Mesendoderm (in vitro differentiated cells): Measurements from ENCODE around the gene GRIN2C.

Experiments
- DNase-seq: peaks from one replicate; pipeline ENCODE4 v3.0.0; 2013
- H2AK5ac ChIP-seq: 2 replicates; pipeline ENCODE4 v1.6.1; 2013; ENCODE audit warnings: low read length, inconsistent platforms
- H2BK120ac ChIP-seq: 2 replicates; pipeline ENCODE4 v1.6.1; 2013; ENCODE audit warnings: low read depth, mild to moderate bottlenecking, low read length, moderate library complexity, mixed read lengths
- H2BK15ac ChIP-seq: replicated peaks from 2 replicates; pipeline ENCODE4 v1.6.1; 2013; ENCODE audit warnings: low read depth, mild to moderate bottlenecking, moderate library complexity
- H2BK5ac ChIP-seq: 2 replicates; pipeline ENCODE4 v1.6.1; 2013; ENCODE audit warnings: low read length, inconsistent platforms
- H3K18ac ChIP-seq: 2 replicates; pipeline ENCODE4 v1.6.1; 2013; ENCODE audit warnings: mild to moderate bottlenecking, low read length, mixed read lengths
- H3K23ac ChIP-seq: one replicate; pipeline ENCODE4 v1.6.1; 2013; ENCODE audit warnings: low read length
- H3K27ac ChIP-seq: 2 replicates; pipeline ENCODE4 v1.5.1; 2013; ENCODE audit warnings: low read depth, mild to moderate bottlenecking, inconsistent platforms, low read length, moderate library complexity
- H3K27me3 ChIP-seq: 2 replicates; pipeline ENCODE4 v1.6.1; 2013; ENCODE audit warnings: low read length, control low read depth, mild to moderate bottlenecking, inconsistent platforms; ENCODE audit not compliant: insufficient read depth, poor library complexity
- H3K36me3 ChIP-seq: 2 replicates; pipeline ENCODE4 v1.6.1; 2013; ENCODE audit warnings: low read length, inconsistent platforms; ENCODE audit not compliant: control insufficient read depth, insufficient read depth
- H3K4ac ChIP-seq: one replicate; pipeline ENCODE4 v1.6.1; 2013; ENCODE audit warnings: low read depth, mild to moderate bottlenecking, low read length, moderate library complexity
- H3K4me1 ChIP-seq: 2 replicates; pipeline ENCODE4 v1.6.1; 2013; ENCODE audit warnings: low read depth, low read length, inconsistent platforms; ENCODE audit not compliant: control insufficient read depth
- H3K4me2 ChIP-seq: 2 replicates; pipeline ENCODE4 v1.6.1; 2013; ENCODE audit warnings: low read length
- H3K4me3 ChIP-seq: 2 replicates; pipeline ENCODE4 v1.5.1; 2013; ENCODE audit warnings: mild to moderate bottlenecking, low read length
- H3K56ac ChIP-seq: one replicate; pipeline ENCODE4 v1.6.1; 2013; ENCODE audit warnings: low read length
- H3K79me1 ChIP-seq: 2 replicates; pipeline ENCODE4 v1.6.1; 2013; ENCODE audit warnings: low read length, inconsistent platforms
- H3K79me2 ChIP-seq: 2 replicates; pipeline ENCODE4 v1.6.1; 2013; ENCODE audit warnings: mild to moderate bottlenecking, low read length; ENCODE audit not compliant: control insufficient read depth, insufficient read depth
- H3K9ac ChIP-seq: 2 replicates; pipeline ENCODE4 v1.6.1; 2013; ENCODE audit warnings: low read length, inconsistent platforms
- H4K5ac ChIP-seq: one replicate; pipeline ENCODE4 v1.6.1; 2013; ENCODE audit warnings: low read length
- H4K8ac ChIP-seq: one replicate; pipeline ENCODE4 v1.6.1; 2013; ENCODE audit warnings: low read depth, mild to moderate bottlenecking, control low read depth, low read length, moderate library complexity
- WGBS: extraction: QIAGEN DNeasy Blood & Tissue Kit; methylation state at CpG from one replicate; pipeline ENCODE4 v1.1.7; 2013; ENCODE audit warnings: low lambda C conversion rate, missing lambda C conversion rate; ENCODE audit not compliant: insufficient coverage; ENCODE audit errors: extremely low coverage; 5-methylcytosine and 5-hydroxymethylcytosine counted together

The GRIN2C gene

GRCh38 chr17:74864297-74864865 lies 4.7 kb upstream of the GRIN2C start:
- Histone ChIP-seq H3K79me1 (no peaks in the 10 kb centered on the region), H3K4ac (no peak overlapping the region), H4K8ac (no peak overlapping the region), H3K79me2 (no peaks in the 10 kb centered on the region), H2AK5ac (no peak overlapping the region), H3K4me3 (no peak overlapping the region), H2BK5ac (no peak overlapping the region), H2BK120ac (no peak overlapping the region), H3K23ac (no peak overlapping the region), H3K56ac (no peak overlapping the region), H3K4me2 (no peak overlapping the region), H3K4me1 (no peaks in the 10 kb centered on the region), H3K27me3 (peaks cover 21% of the 10 kb centered on the region), H3K27ac (no peak overlapping the region), H3K36me3 (no peaks in the 10 kb centered on the region), H2BK15ac (no peak overlapping the region), H4K5ac (no peak overlapping the region), H3K18ac (no peak overlapping the region), H3K9ac (no peak overlapping the region)
- WGBS = no CpG with 5 or more reads among the region's 15 CpGs
- no peak for DNase-seq

GRCh38 chr17:74863420-74864296 lies 4.0 kb upstream of the GRIN2C start:
- Histone ChIP-seq H2BK15ac (no peak overlapping the region), H3K23ac (no peak overlapping the region), H3K27ac (no peak overlapping the region), H3K18ac (no peak overlapping the region), H4K5ac (no peak overlapping the region), H3K27me3 (peaks cover 28% of the 10 kb centered on the region), H2AK5ac (no peak overlapping the region), H4K8ac (no peak overlapping the region), H3K79me2 (no peaks in the 10 kb centered on the region), H3K4me2 (no peak overlapping the region), H2BK120ac (no peak overlapping the region), H3K36me3 (no peaks in the 10 kb centered on the region), H2BK5ac (no peak overlapping the region), H3K79me1 (no peaks in the 10 kb centered on the region), H3K4me1 (no peaks in the 10 kb centered on the region), H3K4me3 (no peak overlapping the region), H3K9ac (no peak overlapping the region), H3K4ac (no peak overlapping the region), H3K56ac (no peak overlapping the region)
- DNase-seq = no peak
- WGBS = no CpG with 5 or more reads among the region's 25 CpGs

GRCh38 chr17:74862919-74863318 lies 3.2 kb upstream of the GRIN2C start:
- Histone ChIP-seq H2BK5ac (no peak overlapping the region), H3K4me2 (no peak overlapping the region), H3K4me1 (no peaks in the 10 kb centered on the region), H3K56ac (no peak overlapping the region), H3K36me3 (no peaks in the 10 kb centered on the region), H4K8ac (no peak overlapping the region), H3K18ac (no peak overlapping the region), H3K4me3 (no peak overlapping the region), H3K79me2 (no peaks in the 10 kb centered on the region), H3K9ac (no peak overlapping the region), H4K5ac (no peak overlapping the region), H3K79me1 (no peaks in the 10 kb centered on the region), H3K27me3 (peaks cover 32% of the 10 kb centered on the region), H3K4ac (no peak overlapping the region), H2BK120ac (no peak overlapping the region), H3K27ac (no peak overlapping the region), H2AK5ac (no peak overlapping the region), H3K23ac (no peak overlapping the region), H2BK15ac (no peak overlapping the region)
- no peak for DNase-seq
- WGBS = no CpG with 5 or more reads among the region's 6 CpGs

- Histone ChIP-seq H3K23ac (no peak overlapping the region), H2BK120ac (no peak overlapping the region), H3K9ac (no peak overlapping the region), H3K4ac (no peak overlapping the region), H3K79me2 (no peaks in the 10 kb centered on the region), H3K36me3 (no peaks in the 10 kb centered on the region), H3K27ac (no peak overlapping the region), H3K27me3 (peaks cover 36% of the 10 kb centered on the region), H4K5ac (no peak overlapping the region), H3K4me2 (no peak overlapping the region), H3K79me1 (no peaks in the 10 kb centered on the region), H3K56ac (no peak overlapping the region), H3K18ac (no peak overlapping the region), H2BK15ac (no peak overlapping the region), H4K8ac (no peak overlapping the region), H2BK5ac (no peak overlapping the region), H2AK5ac (no peak overlapping the region), H3K4me3 (no peak overlapping the region), H3K4me1 (no peaks in the 10 kb centered on the region)
- DNase-seq = peak; percentile 80
- no CpG with 5 or more reads among the region's 25 CpGs for WGBS
Measured at GRCh38 chr17:74862108-74862901, 2.6 kb upstream of the GRIN2C start.

- Histone ChIP-seq H3K18ac (no peak overlapping the region), H2AK5ac (no peak overlapping the region), H2BK15ac (no peak overlapping the region), H2BK120ac (no peak overlapping the region), H3K4me2 (peak overlapping the region; percentile 2), H3K36me3 (no peaks in the 10 kb centered on the region), H3K79me2 (no peaks in the 10 kb centered on the region), H3K4me1 (no peaks in the 10 kb centered on the region), H3K4ac (no peak overlapping the region), H3K27ac (no peak overlapping the region), H4K5ac (no peak overlapping the region), H3K23ac (no peak overlapping the region), H3K4me3 (no peak overlapping the region), H3K9ac (no peak overlapping the region), H3K27me3 (peaks cover 42% of the 10 kb centered on the region), H3K79me1 (no peaks in the 10 kb centered on the region), H4K8ac (no peak overlapping the region), H3K56ac (no peak overlapping the region), H2BK5ac (no peak overlapping the region)
- DNase-seq = no peak
- no CpG with 5 or more reads among the region's 36 CpGs for WGBS
Measured at GRCh38 chr17:74861662-74862107, 2.0 kb upstream of the GRIN2C start.
